Left ventricle myocardium inferior (tissue), 1 donor: ENCODE measurements around the gene SLC12A9. TPM values are rescaled to one million over a fixed set of nuclear protein-coding genes. Genes with fewer than 3 reads are reported as not detected.
"Not testable (repeated sequence)": the region's sequence is repeated elsewhere in the genome, so short reads cannot be mapped to it uniquely, and the experiment has no call there.

ENCODE experiments used
- DNase-seq: peaks from one replicate; pipeline ENCODE4 v3.0.0-alpha.2; 2020
- H3K27ac ChIP-seq: fragments of 200-600 bp; replicated peaks from 2 replicates; pipeline ENCODE4 v1.8.0; 2021
- H3K27me3 ChIP-seq: fragments of 200-600 bp; 2 replicates; pipeline ENCODE4 v1.8.0; 2021; ENCODE audit warnings: low read depth
- H3K36me3 ChIP-seq: fragments of 200-600 bp; 2 replicates; pipeline ENCODE4 v1.8.0; 2021
- H3K4me1 ChIP-seq: fragments of 200-600 bp; 2 replicates; pipeline ENCODE4 v1.8.0; 2021
- H3K4me3 ChIP-seq: fragments of 200-600 bp; 2 replicates; pipeline ENCODE4 v1.8.0; 2021; ENCODE audit warnings: mild to moderate bottlenecking, moderate library complexity
- H3K9me3 ChIP-seq: fragments of 200-600 bp; replicated peaks from 2 replicates; pipeline ENCODE4 v1.8.0; 2021
- intact Hi-C: fragments of 100-400 bp; cut with micrococcal nuclease; formaldehyde crosslinking; loops from one replicate; pipeline ENCODE4 v1.11.0; 2022
- total RNA-seq: library from RNA; stranded (reverse); fragmentation: NEBNext Ultra II Directional; extraction: Animal tissue kit (Norgen Biotek cat#: 25700); gene quantifications from one replicate; pipeline ENCODE4 v1.2.1, GENCODE V29; 2021
- TF ChIP-seq, protein P1 (sequence below): fragments of 200-600 bp; IDR thresholded peaks from 2 replicates; pipeline ENCODE4 v1.8.0; 2021; ENCODE audit warnings: antibody characterized with exemption, mild to moderate bottlenecking, borderline replicate concordance
- donor health status: DM: no; HTN: yes; CAD: no; lungs with severe emphysema.

The SLC12A9 gene
- total RNA-seq, 1 donor from 2014 or later: 10.9 TPM

DNA sequence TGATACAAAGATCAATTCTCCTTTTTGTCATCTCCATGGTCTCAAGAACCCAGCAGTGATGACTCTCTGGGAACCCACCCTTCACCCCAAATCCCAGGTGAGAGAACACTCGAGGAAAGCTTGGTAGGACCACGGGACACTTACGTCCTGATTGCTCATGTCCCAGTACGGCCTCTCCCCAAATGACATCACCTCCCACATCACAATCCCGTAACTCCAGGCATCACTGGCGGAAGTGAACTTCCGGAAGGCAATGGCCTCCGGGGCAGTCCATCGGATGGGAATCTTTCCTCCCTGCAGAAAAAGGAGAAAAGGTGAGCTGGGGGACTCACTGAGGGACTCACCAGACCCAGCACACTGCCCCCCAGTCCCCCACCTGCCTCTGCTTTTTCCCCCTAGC lies 46.2 kb upstream of the SLC12A9 start:
- Histone ChIP-seq H3K4me3 (no peak overlapping the region), H3K9me3 (no peaks in the 10 kb centered on the region), H3K27me3 (no peaks in the 10 kb centered on the region), H3K4me1 (peaks cover 57% of the 10 kb centered on the region), H3K36me3 (peaks cover 70% of the 10 kb centered on the region), H3K27ac (no peak overlapping the region)
- TF ChIP-seq, protein P1, sequence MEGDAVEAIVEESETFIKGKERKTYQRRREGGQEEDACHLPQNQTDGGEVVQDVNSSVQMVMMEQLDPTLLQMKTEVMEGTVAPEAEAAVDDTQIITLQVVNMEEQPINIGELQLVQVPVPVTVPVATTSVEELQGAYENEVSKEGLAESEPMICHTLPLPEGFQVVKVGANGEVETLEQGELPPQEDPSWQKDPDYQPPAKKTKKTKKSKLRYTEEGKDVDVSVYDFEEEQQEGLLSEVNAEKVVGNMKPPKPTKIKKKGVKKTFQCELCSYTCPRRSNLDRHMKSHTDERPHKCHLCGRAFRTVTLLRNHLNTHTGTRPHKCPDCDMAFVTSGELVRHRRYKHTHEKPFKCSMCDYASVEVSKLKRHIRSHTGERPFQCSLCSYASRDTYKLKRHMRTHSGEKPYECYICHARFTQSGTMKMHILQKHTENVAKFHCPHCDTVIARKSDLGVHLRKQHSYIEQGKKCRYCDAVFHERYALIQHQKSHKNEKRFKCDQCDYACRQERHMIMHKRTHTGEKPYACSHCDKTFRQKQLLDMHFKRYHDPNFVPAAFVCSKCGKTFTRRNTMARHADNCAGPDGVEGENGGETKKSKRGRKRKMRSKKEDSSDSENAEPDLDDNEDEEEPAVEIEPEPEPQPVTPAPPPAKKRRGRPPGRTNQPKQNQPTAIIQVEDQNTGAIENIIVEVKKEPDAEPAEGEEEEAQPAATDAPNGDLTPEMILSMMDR: no peak
- intact Hi-C loops: loop anchor here (5.0 kb wide), 1 partner anchor 46 kb away; the partner anchor contains the start of gene SLC12A9
- DNase-seq: no peak

DNA sequence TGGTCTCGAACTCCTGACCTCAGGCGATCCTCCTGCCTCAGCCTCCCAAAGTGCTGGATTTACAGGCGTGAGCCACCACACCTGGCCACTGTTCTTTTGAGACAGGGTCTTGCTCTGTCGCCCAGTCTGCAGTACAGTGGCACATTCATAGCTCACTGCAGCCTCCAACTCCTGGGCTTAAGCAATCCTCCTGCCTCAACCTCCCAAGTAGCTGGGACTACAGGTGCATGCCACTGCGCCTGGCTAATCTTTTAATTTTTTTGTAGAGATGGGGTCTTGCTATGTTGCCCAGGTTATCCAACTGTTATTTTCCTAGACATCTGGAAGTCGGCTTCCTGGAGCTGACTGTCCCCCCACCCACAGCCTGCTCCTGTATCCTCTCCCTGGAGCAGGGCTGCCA lies 45.6 kb upstream of the SLC12A9 start:
- peaks cover 76% of the 10 kb centered on the region for H3K36me3 ChIP-seq
- not testable (repeated sequence) for H3K9me3 ChIP-seq, H3K27ac ChIP-seq, H3K27me3 ChIP-seq, DNase-seq, H3K4me3 ChIP-seq
- intact Hi-C loops: loop anchor here (5.0 kb wide), 1 partner anchor 45 kb away; the partner anchor contains the start of gene SLC12A9
- H3K4me1 ChIP-seq: peaks cover 50% of the 10 kb centered on the region

DNA sequence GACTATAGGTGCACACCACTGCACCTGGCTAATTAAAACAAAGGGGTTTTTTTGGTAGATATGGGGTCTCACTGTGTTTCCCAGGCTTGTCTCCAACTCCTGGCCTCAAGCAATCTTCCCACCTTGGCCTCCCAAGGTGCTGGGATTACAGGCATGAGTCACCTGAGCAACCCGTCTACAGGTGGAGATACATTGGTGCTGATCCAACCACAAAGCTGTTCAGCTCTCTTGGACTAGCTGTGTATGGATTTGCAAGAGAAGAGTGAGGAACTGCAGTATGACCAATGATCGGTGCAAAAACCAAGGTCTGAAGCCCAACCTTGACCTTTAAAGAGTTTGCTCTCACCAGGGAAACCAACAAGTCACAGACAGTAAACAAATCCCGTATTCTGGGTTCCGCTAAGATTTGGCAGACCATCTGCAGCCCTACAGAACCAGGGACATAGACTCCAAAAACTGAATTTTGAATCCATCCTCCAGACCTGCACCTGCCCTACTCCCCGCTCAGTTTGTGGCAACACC lies 44.1 kb upstream of the SLC12A9 start:
- Histone ChIP-seq H3K9me3 (no peaks in the 10 kb centered on the region), H3K36me3 (peaks cover 89% of the 10 kb centered on the region), H3K4me3 (no peak overlapping the region), H3K4me1 (peaks cover 35% of the 10 kb centered on the region), H3K27ac (no peak overlapping the region), H3K27me3 (no peaks in the 10 kb centered on the region)
- TF ChIP-seq, protein P1: no peak
- DNase-seq: no peak
- intact Hi-C loops: loop anchor here (5.0 kb wide), 1 partner anchor 44 kb away; the partner anchor contains the start of gene SLC12A9

DNA sequence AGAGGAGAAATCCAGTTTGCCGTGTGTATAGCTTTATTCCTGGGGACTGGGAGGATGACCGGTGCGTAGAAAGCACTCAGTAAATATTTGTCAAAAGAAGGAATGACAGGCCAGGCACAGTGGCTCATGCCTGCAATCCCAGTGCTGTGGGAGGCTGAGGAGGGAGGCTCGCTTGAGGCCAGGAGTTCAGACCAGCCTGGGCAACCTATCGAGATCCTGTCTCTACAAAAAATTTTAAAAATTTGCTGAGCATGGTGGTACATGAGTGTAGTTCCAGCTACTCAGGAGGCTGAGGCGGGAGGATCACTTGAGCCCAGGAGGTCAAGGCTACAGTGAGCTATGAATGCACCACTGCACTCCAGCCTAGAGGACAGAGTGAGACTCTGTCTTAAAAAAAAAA lies 41.0 kb upstream of the SLC12A9 start:
- intact Hi-C loops: no loop called here

DNA sequence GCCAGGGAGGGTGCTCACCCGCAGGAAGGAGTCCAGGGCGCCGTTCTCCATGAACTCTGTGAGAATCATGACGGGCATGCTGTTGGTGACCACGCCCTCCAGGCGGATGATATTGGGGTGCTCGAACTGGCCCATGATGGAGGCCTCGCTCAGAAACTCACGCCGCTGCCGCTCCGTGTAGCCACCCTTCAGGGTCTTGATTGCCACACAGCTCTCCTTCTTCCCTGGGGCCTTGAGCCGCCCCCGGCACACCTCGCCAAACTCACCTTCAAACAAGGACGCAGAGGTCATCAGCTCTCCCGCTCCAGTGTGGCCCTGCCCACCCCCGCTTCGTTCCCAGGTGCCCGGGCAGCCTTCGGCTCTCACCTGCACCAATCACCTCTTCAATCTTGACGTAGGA lies 39.8 kb upstream of the SLC12A9 start:
- no peak overlapping the region for H3K4me3 ChIP-seq
- intact Hi-C loops: no loop called here
- TF ChIP-seq, protein P1: no peak
- peaks cover 94% of the 10 kb centered on the region for H3K36me3 ChIP-seq
- H3K9me3 ChIP-seq: no peaks in the 10 kb centered on the region
- no peaks in the 10 kb centered on the region for H3K4me1 ChIP-seq
- H3K27ac ChIP-seq: no peak overlapping the region
- no peak for DNase-seq
- no peaks in the 10 kb centered on the region for H3K27me3 ChIP-seq

More for the DNA sequence above, 41.0 kb upstream of the SLC12A9 start:
- Histone ChIP-seq H3K4me3 (no peak overlapping the region), H3K27ac (no peak overlapping the region), H3K27me3 (no peaks in the 10 kb centered on the region), H3K9me3 (no peaks in the 10 kb centered on the region), H3K4me1 (peaks cover 10% of the 10 kb centered on the region), H3K36me3 (peaks cover 97% of the 10 kb centered on the region)
- TF ChIP-seq, protein P1: no peak
- no peak for DNase-seq

DNA sequence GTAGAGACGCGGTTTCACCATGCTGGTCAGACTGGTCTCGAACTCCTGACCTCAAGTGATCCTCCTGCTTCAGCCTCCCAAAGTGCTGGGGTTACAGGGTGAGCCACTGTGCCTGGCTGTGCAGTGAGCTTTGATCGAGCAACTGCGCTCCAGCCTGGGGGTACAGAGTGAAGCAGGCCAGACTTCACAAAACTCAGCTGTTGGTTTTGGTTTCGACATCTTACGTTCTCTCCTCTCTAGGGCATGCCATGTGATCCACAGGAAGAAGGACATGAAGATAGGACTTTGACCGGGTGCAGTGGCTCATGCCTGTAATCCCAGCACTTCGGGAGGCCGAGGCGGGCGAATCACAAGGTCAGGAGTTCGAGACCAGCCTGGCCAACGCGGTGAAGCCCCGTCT lies 36.0 kb upstream of the SLC12A9 start:
- H3K9me3 ChIP-seq, H3K4me1 ChIP-seq, H3K27me3 ChIP-seq, intact Hi-C loops, DNase-seq, H3K27ac ChIP-seq, H3K4me3 ChIP-seq: not testable (repeated sequence)
- H3K36me3 ChIP-seq: peaks cover 93% of the 10 kb centered on the region
